GM13976 (cell line): Measurements from ENCODE around the gene GGT5.
"Not testable (repeated sequence)": the region's sequence is repeated elsewhere in the genome, so short reads cannot be mapped to it uniquely, and the experiment has no call there.

ENCODE experiments used
- DNase-seq: peaks from one replicate; pipeline ENCODE4 v3.0.0; 2012; ENCODE audit warnings: low spot score
- in situ Hi-C: fragments of 300-500 bp; cut with MboI; formaldehyde crosslinking; loops from one replicate; pipeline ENCODE4 v1.12.0; 2022; ENCODE audit warnings: low sequenced_read_pairs, mixed read lengths, inconsistent platforms; ENCODE audit not compliant: unreplicated experiment
- TF ChIP-seq, protein P1 (sequence below): IDR thresholded peaks from 2 replicates; pipeline ENCODE4 v1.5.1; 2012; ENCODE audit warnings: borderline replicate concordance, mild to moderate bottlenecking; ENCODE audit not compliant: insufficient read depth; ENCODE audit errors: extremely low read depth, missing control alignments, control extremely low read depth

The GGT5 gene

DNA sequence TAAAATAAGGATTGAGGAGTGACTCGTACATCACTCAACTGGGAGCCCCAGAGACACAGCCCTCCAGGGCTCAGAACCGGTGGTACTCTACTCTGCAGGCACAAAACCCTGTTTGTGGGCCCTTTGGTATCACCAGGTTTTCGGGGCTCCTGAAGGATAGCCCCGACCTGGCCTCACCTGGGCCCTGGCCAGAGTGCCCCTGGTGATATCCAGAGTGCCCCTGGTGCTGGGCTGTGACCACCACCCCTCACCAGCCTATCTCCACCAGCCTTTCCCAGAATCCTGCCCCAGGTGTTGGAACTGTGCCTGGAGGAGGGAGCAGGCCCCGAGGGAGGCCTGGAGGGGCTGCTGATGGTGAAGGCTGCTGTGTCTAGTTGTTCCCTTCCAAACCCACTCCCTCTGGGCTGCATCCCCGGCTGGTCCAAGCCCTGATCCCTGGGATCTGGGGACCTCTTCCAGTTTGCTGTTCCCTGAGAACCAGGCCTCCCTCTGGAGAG lies 2.2 kb upstream of the GGT5 start:
- TF ChIP-seq, protein P1, sequence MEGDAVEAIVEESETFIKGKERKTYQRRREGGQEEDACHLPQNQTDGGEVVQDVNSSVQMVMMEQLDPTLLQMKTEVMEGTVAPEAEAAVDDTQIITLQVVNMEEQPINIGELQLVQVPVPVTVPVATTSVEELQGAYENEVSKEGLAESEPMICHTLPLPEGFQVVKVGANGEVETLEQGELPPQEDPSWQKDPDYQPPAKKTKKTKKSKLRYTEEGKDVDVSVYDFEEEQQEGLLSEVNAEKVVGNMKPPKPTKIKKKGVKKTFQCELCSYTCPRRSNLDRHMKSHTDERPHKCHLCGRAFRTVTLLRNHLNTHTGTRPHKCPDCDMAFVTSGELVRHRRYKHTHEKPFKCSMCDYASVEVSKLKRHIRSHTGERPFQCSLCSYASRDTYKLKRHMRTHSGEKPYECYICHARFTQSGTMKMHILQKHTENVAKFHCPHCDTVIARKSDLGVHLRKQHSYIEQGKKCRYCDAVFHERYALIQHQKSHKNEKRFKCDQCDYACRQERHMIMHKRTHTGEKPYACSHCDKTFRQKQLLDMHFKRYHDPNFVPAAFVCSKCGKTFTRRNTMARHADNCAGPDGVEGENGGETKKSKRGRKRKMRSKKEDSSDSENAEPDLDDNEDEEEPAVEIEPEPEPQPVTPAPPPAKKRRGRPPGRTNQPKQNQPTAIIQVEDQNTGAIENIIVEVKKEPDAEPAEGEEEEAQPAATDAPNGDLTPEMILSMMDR, result no peak
- no peak for DNase-seq
- in situ Hi-C loops, result no loop called here

DNA sequence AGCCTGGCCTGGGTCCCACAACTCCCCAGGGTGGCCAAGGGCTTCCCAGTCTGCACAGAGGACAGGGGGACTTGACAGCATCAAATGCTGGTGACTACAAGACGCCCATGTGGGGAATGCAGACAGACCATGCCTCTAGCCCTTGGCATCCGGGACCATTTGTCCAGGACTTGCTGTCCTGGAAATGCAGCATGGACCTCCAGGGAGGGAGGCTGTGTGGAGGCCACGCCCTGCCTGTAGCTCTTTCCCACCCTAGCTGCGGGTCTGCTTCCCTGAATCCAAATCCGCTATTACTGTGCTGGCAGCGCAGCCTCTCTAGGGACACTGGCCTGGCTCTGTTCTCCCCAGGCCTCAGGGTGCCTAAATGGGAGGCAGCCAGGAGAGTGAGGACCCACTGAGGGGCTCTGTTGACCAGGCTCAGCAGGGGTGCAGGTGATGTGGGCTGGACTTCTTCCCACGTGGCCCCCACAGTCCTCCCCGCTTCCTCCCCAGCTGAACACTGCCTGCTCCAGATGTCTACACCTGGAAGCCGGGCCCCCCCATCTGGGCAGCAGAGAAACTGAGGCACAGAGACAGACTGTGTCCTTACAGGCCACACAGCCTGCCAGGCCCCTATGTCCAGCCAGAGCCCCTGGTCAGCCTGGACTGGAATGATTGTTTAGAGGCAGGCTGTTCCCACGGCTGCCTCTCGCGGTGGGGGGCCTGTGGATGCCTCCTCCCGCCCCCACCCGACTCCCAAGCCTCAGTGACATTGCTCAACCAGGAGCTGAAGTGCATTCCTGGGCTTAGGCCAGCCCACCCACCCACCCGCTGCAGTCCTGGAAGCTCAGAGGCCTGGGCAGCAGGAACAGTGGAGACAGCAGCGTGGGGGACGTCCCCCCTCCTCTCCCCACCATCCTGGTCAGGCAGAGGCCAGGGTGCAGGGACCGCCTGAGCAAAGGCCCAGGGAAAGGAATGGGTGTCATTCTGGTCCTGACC lies 991 bp upstream of the GGT5 start:
- in situ Hi-C loops, DNase-seq: not testable (repeated sequence)

GRCh38 chr22:24244144-24244787 lies 616 bp downstream of the GGT5 start:
- in situ Hi-C loops, result no loop called here
- TF ChIP-seq, protein P1, result no peak
- no peak for DNase-seq

GRCh38 chr22:24243417-24243816 lies 1.5 kb downstream of the GGT5 start:
- DNase-seq, in situ Hi-C loops: not testable (repeated sequence)

DNA sequence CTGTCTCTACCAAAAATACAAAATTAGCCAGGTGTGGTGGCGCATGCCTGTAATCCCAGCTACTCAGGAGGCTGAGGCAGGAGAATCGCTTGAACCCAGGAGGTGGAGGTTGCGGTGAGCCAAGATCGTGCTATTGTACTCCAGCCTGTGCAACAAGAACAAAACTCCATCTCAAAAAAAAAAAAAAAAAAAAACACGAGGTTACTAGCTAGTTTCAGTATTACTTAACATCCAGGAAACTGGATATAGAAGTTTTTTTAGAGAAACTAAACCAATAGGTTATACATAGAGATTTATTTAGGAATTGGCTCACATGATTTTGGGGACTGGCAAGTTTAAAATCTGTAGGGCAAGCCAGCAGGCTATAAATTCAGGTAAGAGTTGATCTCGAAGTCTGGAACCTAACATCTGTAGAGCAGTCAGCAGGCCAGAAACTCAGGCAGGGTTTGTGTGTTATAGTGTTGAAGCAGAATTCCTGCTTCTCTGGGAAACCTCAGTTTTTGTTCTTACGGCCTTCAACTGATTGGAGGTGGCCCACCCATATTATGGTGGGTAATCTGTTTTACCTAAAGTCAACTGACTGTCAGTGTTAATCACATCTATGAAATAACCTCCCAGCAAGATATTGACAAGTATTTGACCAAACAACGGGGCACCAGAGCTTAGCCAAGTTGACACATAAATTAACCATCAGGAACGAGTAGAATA lies 3.7 kb downstream of the GGT5 start:
- in situ Hi-C loops, DNase-seq: not testable (repeated sequence)

DNA sequence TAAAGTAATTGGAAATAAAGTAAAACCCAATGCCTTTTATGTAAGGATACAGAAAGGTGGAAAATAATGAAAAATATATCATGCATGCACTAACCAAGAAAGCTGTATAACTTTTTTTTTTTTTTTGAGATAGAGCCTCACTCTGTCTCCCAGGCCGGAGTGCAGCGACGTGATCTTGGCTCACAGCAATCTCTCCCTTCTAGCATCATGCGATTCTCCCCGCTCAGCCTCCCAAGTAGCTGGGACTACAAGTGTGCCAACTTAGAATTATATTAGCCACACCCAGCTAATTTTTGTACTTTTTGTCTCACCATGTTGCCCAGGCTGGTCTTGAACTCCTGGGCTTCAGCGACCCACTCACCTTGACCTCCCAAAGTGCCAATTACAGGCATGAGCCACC lies 4.5 kb downstream of the GGT5 start:
- in situ Hi-C loops, result no loop called here
- no peak for DNase-seq
- TF ChIP-seq, protein P1, result no peak

GRCh38 chr22:24238101-24238694 lies 6.7 kb downstream of the GGT5 start:
- in situ Hi-C loops, DNase-seq: not testable (repeated sequence)

- TF ChIP-seq, protein P1, result no peak
- DNase-seq, result no peak
- in situ Hi-C loops, result no loop called here
Observed at GRCh38 chr22:24236656-24237055, 8.2 kb downstream of the GGT5 start.
